HepG2 (cell line): ENCODE results near the gene GNG7. TPM values are rescaled to one million over a fixed set of nuclear protein-coding genes. Genes with fewer than 3 reads are reported as not detected.

Source experiments
- ATF1 ChIP-seq: IDR thresholded peaks from 2 replicates; pipeline ENCODE4 v1.6.1; 2016; ENCODE audit warnings: mild to moderate bottlenecking, control low read depth
- ESRRA ChIP-seq: sonication (generic); formaldehyde crosslinking; IDR thresholded peaks from 2 replicates; pipeline ENCODE4 v1.5.1; 2020; ENCODE audit warnings: mild to moderate bottlenecking, low read depth, missing genetic modification reagents
- LRRFIP1 ChIP-seq: sonication (generic); formaldehyde crosslinking; conservative IDR thresholded peaks from 2 replicates; pipeline ENCODE4 v1.4.0; 2020; ENCODE audit warnings: missing genetic modification reagents
- NR2C2 ChIP-seq: sonication (generic); formaldehyde crosslinking; IDR thresholded peaks from 2 replicates; pipeline ENCODE4 v1.4.0; 2020; ENCODE audit warnings: missing genetic modification reagents, mild to moderate bottlenecking, moderate library complexity, borderline replicate concordance
- PAX8 ChIP-seq: sonication (generic); formaldehyde crosslinking; IDR thresholded peaks from 2 replicates; pipeline ENCODE4 v1.8.0; 2022; ENCODE audit warnings: mild to moderate bottlenecking, missing genetic modification reagents, borderline replicate concordance
- POLR2AphosphoS2 ChIP-seq: IDR thresholded peaks from 2 replicates; pipeline ENCODE4 v1.6.1; 2011; ENCODE audit warnings: low read depth, low read length, improper control_type of control experiment
- SNAPC5 ChIP-seq: sonication (generic); formaldehyde crosslinking; IDR thresholded peaks from 2 replicates; pipeline ENCODE4 v1.8.1; 2023; ENCODE audit warnings: mild to moderate bottlenecking, missing genetic modification reagents, borderline replicate concordance
- UBTF ChIP-seq: sonication (generic); formaldehyde crosslinking; IDR thresholded peaks from 2 replicates; pipeline ENCODE4 v1.4.0; 2020; ENCODE audit warnings: mild to moderate bottlenecking, missing genetic modification reagents
- ZBTB10 ChIP-seq: sonication (generic); formaldehyde crosslinking; IDR thresholded peaks from 2 replicates; pipeline ENCODE4 v1.4.0; 2020; ENCODE audit warnings: missing genetic modification reagents, borderline replicate concordance
- ZNF264 ChIP-seq: sonication (generic); formaldehyde crosslinking; IDR thresholded peaks from 2 replicates; pipeline ENCODE4 v1.4.0; 2020; ENCODE audit warnings: missing genetic modification reagents
- ZNF772 ChIP-seq: sonication (generic); formaldehyde crosslinking; IDR thresholded peaks from 2 replicates; pipeline ENCODE4 v1.5.0; 2020; ENCODE audit warnings: mild to moderate bottlenecking, missing genetic modification reagents
- polyA plus RNA-seq, 8 experiments: library from polyadenylated mRNA; depleted of rRNA in 3 of 8; stranded (reverse) in 7 of 8; unstranded in 1 of 8; fragments of >200 nt; fragmentation: Illumina TruSeq in 4 of 8; extraction: Trizol in 4 of 8; gene quantifications; 2 replicates each; pipeline versions ENCODE4 v1.2.1 to v1.2.3, GENCODE V29; 2011 to 2016; ENCODE audit warnings: low read depth in 4 of 8, missing spikeins in 1 of 8, mixed read lengths in 1 of 8; ENCODE audit not compliant: insufficient read depth in 1 of 8
- total RNA-seq, 5 experiments: library from RNA; depleted of rRNA; stranded (reverse); fragments of >200 nt; fragmentation: Illumina TruSeq; extraction: Trizol; gene quantifications; 2 replicates each; pipeline ENCODE4 v1.2.3, GENCODE V29; 2016; ENCODE audit warnings: low read depth in 1 of 5
- TF ChIP-seq, protein P1 (sequence below): IDR thresholded peaks from 2 replicates; pipeline ENCODE4 v1.6.1; 2016; ENCODE audit warnings: missing compliant biosample characterization, missing genetic modification reagents, borderline replicate concordance
- TF ChIP-seq, protein P2 (sequence below): sonication (generic); formaldehyde crosslinking; IDR thresholded peaks from 2 replicates; pipeline ENCODE4 v1.5.1; 2020; ENCODE audit warnings: mild to moderate bottlenecking, missing genetic modification reagents, moderate library complexity

Gene GNG7
- total and polyA plus RNA-seq, 2 of the 13 experiments (the other 11 are each of a cell fraction or from before 2014, with no cell fraction given) = 1.4 to 3.3 TPM

DNA sequence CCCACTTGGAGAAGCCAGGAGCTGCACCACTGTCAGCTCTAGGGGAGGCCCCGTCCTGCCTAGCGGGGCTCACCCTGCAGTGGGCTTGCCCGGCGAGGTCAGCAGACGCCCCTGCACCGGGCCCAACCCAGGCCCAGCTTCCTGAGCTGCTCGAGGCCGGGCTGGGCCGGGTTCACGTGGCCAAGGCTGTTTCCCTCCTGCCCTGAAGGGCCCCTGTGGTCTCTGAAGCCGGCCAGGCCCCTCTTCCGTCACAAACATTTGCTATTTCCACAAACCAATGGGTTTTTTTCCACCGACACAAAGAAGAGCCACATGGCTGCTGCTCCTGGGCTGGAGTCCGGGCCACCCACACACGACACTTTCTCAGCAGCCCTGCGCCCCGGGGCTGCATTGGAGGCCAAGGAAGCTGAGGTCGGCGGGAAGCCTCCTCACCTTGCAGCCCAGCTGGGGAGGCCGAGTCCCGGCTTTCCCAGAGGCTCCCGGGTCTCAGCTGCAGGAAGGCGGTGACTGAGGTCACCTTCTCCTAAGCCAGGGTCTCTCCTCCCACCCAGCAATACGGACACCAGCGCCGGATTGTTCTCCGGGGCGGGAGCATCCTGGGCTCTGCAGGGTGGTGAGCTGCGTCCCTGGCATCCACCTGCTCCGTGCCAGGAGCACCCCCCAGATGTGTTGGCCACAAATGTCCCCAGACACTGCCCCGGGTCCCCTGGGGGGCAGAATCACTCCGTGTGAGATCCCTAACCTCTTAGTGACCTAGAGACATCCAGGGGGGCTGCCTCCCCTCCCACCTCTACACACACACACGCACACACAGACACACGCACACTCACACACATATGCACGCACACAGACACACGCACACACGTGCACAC lies 146.0 kb downstream of the GNG7 start (continued):
- TF ChIP-seq UBTF (peak; percentile 28; the same call in 1 of the 2 replicates), POLR2AphosphoS2 (no peak), PAX8 (CRISPR knock-in tag) (peak; percentile 66; the same call in 1 of the 2 replicates), ESRRA (CRISPR knock-in tag) (no peak), ATF1 (CRISPR knock-in tag) (no peak), LRRFIP1 (CRISPR knock-in tag) (no peak), NR2C2 (CRISPR knock-in tag) (0 out of 2 replicates have a peak, but pooled peaks have one; percentile 27), SNAPC5 (CRISPR knock-in tag) (no peak), ZNF772 (CRISPR knock-in tag) (0 out of 2 replicates have a peak, but pooled peaks have one; percentile 49), ZNF264 (CRISPR knock-in tag) (0 out of 2 replicates have a peak, but pooled peaks have one; percentile 23), ZBTB10 (CRISPR knock-in tag) (peak; percentile 46; the same call in 1 of the 2 replicates)
- TF ChIP-seq, protein P1, sequence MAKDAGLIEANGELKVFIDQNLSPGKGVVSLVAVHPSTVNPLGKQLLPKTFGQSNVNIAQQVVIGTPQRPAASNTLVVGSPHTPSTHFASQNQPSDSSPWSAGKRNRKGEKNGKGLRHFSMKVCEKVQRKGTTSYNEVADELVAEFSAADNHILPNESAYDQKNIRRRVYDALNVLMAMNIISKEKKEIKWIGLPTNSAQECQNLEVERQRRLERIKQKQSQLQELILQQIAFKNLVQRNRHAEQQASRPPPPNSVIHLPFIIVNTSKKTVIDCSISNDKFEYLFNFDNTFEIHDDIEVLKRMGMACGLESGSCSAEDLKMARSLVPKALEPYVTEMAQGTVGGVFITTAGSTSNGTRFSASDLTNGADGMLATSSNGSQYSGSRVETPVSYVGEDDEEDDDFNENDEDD (CRISPR knock-in tag) = peak; percentile 87
- TF ChIP-seq, protein P2, sequence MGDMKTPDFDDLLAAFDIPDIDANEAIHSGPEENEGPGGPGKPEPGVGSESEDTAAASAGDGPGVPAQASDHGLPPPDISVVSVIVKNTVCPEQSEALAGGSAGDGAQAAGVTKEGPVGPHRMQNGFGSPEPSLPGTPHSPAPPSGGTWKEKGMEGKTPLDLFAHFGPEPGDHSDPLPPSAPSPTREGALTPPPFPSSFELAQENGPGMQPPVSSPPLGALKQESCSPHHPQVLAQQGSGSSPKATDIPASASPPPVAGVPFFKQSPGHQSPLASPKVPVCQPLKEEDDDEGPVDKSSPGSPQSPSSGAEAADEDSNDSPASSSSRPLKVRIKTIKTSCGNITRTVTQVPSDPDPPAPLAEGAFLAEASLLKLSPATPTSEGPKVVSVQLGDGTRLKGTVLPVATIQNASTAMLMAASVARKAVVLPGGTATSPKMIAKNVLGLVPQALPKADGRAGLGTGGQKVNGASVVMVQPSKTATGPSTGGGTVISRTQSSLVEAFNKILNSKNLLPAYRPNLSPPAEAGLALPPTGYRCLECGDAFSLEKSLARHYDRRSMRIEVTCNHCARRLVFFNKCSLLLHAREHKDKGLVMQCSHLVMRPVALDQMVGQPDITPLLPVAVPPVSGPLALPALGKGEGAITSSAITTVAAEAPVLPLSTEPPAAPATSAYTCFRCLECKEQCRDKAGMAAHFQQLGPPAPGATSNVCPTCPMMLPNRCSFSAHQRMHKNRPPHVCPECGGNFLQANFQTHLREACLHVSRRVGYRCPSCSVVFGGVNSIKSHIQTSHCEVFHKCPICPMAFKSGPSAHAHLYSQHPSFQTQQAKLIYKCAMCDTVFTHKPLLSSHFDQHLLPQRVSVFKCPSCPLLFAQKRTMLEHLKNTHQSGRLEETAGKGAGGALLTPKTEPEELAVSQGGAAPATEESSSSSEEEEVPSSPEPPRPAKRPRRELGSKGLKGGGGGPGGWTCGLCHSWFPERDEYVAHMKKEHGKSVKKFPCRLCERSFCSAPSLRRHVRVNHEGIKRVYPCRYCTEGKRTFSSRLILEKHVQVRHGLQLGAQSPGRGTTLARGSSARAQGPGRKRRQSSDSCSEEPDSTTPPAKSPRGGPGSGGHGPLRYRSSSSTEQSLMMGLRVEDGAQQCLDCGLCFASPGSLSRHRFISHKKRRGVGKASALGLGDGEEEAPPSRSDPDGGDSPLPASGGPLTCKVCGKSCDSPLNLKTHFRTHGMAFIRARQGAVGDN (CRISPR knock-in tag) = peak; percentile 99
